Keratinocyte (primary cell): ENCODE data around the gene SLC13A3. TPM values are rescaled to one million over a fixed set of nuclear protein-coding genes. Genes with fewer than 3 reads are reported as not detected.

Source experiments
- DNase-seq: peaks from one replicate; pipeline ENCODE4 v3.0.0-alpha.2; 2011; ENCODE audit warnings: low read depth, missing footprints, low spot score
- FAIRE-seq: peaks from 2 replicates; lab custom pipeline; 2011; peaks lifted over from hg19 to GRCh38; lab: Jason Lieb, UNC
- H2AFZ ChIP-seq: 2 replicates; pipeline ENCODE4 v1.6.0; 2012; ENCODE audit warnings: low read length, control low read depth, inconsistent platforms; ENCODE audit not compliant: control insufficient read depth
- H3K27ac ChIP-seq: 2 replicates; pipeline ENCODE4 v1.5.1; 2011; ENCODE audit warnings: low read length; ENCODE audit not compliant: control insufficient read depth, insufficient read depth
- H3K27me3 ChIP-seq: 3 replicates; pipeline ENCODE4 v1.6.0; 2011; ENCODE audit warnings: low read length; ENCODE audit not compliant: control insufficient read depth, insufficient read depth; ENCODE audit errors: extremely low read depth
- H3K36me3 ChIP-seq, 2 experiments: 2 replicates in 1 of 2; 3 replicates in 1 of 2; pipeline ENCODE4 v1.5.1; 2011; ENCODE audit warnings: low read length in 2 of 2, mild to moderate bottlenecking in 1 of 2; ENCODE audit not compliant: control insufficient read depth in 2 of 2, insufficient read depth in 2 of 2; ENCODE audit errors: extremely low read depth in 1 of 2
- H3K4me1 ChIP-seq: 3 replicates; pipeline ENCODE4 v1.5.1; 2011; ENCODE audit warnings: low read length; ENCODE audit not compliant: control insufficient read depth, insufficient read depth; ENCODE audit errors: extremely low read depth
- H3K4me2 ChIP-seq: 3 replicates; pipeline ENCODE4 v1.6.0; 2011; ENCODE audit warnings: low read depth, low read length; ENCODE audit not compliant: control insufficient read depth, insufficient read depth; ENCODE audit errors: extremely low read depth
- H3K4me3 ChIP-seq, 3 experiments: fragments of 200-600 bp in 1 of 3; sonication (generic) in 1 of 3; 2 replicates in 2 of 3; 3 replicates in 1 of 3; pipeline ENCODE4 v1.5.1; 2011 to 2016; ENCODE audit warnings: low read length in 3 of 3, mild to moderate bottlenecking in 3 of 3, control low read depth in 2 of 3, inconsistent platforms in 1 of 3, low read depth in 1 of 3, mixed read lengths in 1 of 3, mixed run types in 1 of 3, moderate library complexity in 1 of 3; ENCODE audit not compliant: control insufficient read depth in 2 of 3, insufficient read depth in 2 of 3; ENCODE audit errors: extremely low read depth in 1 of 3
- H3K79me2 ChIP-seq: 2 replicates; pipeline ENCODE4 v1.6.0; 2012; ENCODE audit warnings: low read length; ENCODE audit not compliant: control insufficient read depth, insufficient read depth
- H3K9ac ChIP-seq: 3 replicates; pipeline ENCODE4 v1.6.0; 2011; ENCODE audit warnings: low read length; ENCODE audit not compliant: control insufficient read depth, insufficient read depth; ENCODE audit errors: extremely low read depth
- H3K9me1 ChIP-seq: 3 replicates; pipeline ENCODE4 v1.6.0; 2011; ENCODE audit warnings: low read length; ENCODE audit not compliant: control insufficient read depth, insufficient read depth; ENCODE audit errors: extremely low read depth
- H3K9me3 ChIP-seq: 2 replicates; pipeline ENCODE4 v1.5.1; 2012; ENCODE audit warnings: low read depth, low read length; ENCODE audit not compliant: control insufficient read depth
- H4K20me1 ChIP-seq: 3 replicates; pipeline ENCODE4 v1.6.0; 2011; ENCODE audit warnings: low read length; ENCODE audit not compliant: control insufficient read depth, insufficient read depth; ENCODE audit errors: extremely low read depth
- CTCF ChIP-seq, 3 experiments: IDR thresholded peaks in 1 of 3; conservative IDR thresholded peaks in 1 of 3; optimal IDR thresholded peaks in 1 of 3; 2 replicates in 2 of 3; 3 replicates in 1 of 3; pipeline versions ENCODE3 to v1.5.1; 2011; ENCODE audit warnings: low read length in 3 of 3, mild to moderate bottlenecking in 3 of 3, moderate library complexity in 2 of 3, control low read depth in 1 of 3, inconsistent platforms in 1 of 3; ENCODE audit not compliant: insufficient read depth in 2 of 3; ENCODE audit errors: extremely low read depth in 1 of 3
- EZH2 ChIP-seq: IDR thresholded peaks from one replicate; pipeline ENCODE4 v1.6.1; 2012; ENCODE audit warnings: inconsistent platforms, mild to moderate bottlenecking, low read length, moderate library complexity
- dilution Hi-C: fragments of 300-500 bp; cut with MboI; formaldehyde crosslinking; loops from one replicate; pipeline ENCODE4 v1.7.0; 2020; ENCODE audit warnings: low sequenced_read_pairs; ENCODE audit not compliant: extremely low pct_ligation_motif_present
- polyA plus RNA-seq, 5 experiments: library from polyadenylated mRNA; depleted of rRNA in 3 of 5; stranded (reverse) in 3 of 5; stranded (forward) in 1 of 5; unstranded in 1 of 5; fragments of >200 nt; gene quantifications; 1 replicate in 1 of 5; 2 replicates in 3 of 5; 3 replicates in 1 of 5; pipeline versions ENCODE4 v1.2.1 to v1.2.3, GENCODE V29; 2011 to 2012; ENCODE audit warnings: missing spikeins in 2 of 5, low read depth in 1 of 5, low replicate concordance in 1 of 5

The SLC13A3 gene
- polyA plus RNA-seq, 1 donor (not counting 4 experiments of a cell fraction or from before 2014, with no cell fraction given) = 4.5 TPM

- H3K27ac ChIP-seq = no peak overlapping the region
- H3K9me3 ChIP-seq = no peaks in the 10 kb centered on the region
- no peak overlapping the region for H3K4me3 ChIP-seq
- no peak overlapping the region for H2AFZ ChIP-seq
- no peaks in the 10 kb centered on the region for H3K4me1 ChIP-seq
- H3K4me2 ChIP-seq = no peak overlapping the region
- no peaks in the 10 kb centered on the region for H3K9me1 ChIP-seq
- FAIRE-seq = no peak
- H3K27me3 ChIP-seq = peaks cover 3% of the 10 kb centered on the region
- H4K20me1 ChIP-seq = no peaks in the 10 kb centered on the region
- no peaks in the 10 kb centered on the region for H3K36me3 ChIP-seq
- H3K9ac ChIP-seq = no peak overlapping the region
- DNase-seq = no peak
- dilution Hi-C loops = no loop called here
- no peaks in the 10 kb centered on the region for H3K79me2 ChIP-seq
- TF ChIP-seq EZH2 (no peak), CTCF (optimal IDR thresholded peaks at IDR 0.05 in 1 of 3, IDR thresholded peaks at IDR 0.05 in 1 of 3, conservative IDR thresholded peaks at IDR 0.05 in 1 of 3; ENCODE audit: extremely low read depth in 1 of 3, insufficient read depth in 2 of 3, low read length in 3 of 3) (no peak)
Measured at GRCh38 chr20:46644733-46645132, 6.5 kb downstream of the SLC13A3 start.

- no peak overlapping the region for H2AFZ ChIP-seq
- no peak overlapping the region for H3K9ac ChIP-seq
- DNase-seq = no peak
- H3K4me1 ChIP-seq = no peaks in the 10 kb centered on the region
- no peaks in the 10 kb centered on the region for H3K36me3 ChIP-seq
- H4K20me1 ChIP-seq = no peaks in the 10 kb centered on the region
- H3K9me1 ChIP-seq = no peaks in the 10 kb centered on the region
- no peak overlapping the region for H3K4me3 ChIP-seq
- no peaks in the 10 kb centered on the region for H3K27me3 ChIP-seq
- H3K79me2 ChIP-seq = no peaks in the 10 kb centered on the region
- H3K9me3 ChIP-seq = no peaks in the 10 kb centered on the region
- FAIRE-seq = no peak
- dilution Hi-C loops = no loop called here
- no peak overlapping the region for H3K27ac ChIP-seq
- TF ChIP-seq EZH2 = no peak
- TF ChIP-seq CTCF (optimal IDR thresholded peaks at IDR 0.05 in 1 of 3, IDR thresholded peaks at IDR 0.05 in 1 of 3, conservative IDR thresholded peaks at IDR 0.05 in 1 of 3; ENCODE audit: extremely low read depth in 1 of 3, insufficient read depth in 2 of 3, low read length in 3 of 3) = no peak
- H3K4me2 ChIP-seq = no peak overlapping the region
Measured at GRCh38 chr20:46644160-46644559, 7.1 kb downstream of the SLC13A3 start.
